ENCODE measurements around the gene TMPRSS2. TPM values are rescaled to one million over a fixed set of nuclear protein-coding genes. Genes with fewer than 3 reads are reported as not detected.

The TMPRSS2 gene
- total RNA-seq, 6 experiments from 2014 or later: not detected

DNA sequence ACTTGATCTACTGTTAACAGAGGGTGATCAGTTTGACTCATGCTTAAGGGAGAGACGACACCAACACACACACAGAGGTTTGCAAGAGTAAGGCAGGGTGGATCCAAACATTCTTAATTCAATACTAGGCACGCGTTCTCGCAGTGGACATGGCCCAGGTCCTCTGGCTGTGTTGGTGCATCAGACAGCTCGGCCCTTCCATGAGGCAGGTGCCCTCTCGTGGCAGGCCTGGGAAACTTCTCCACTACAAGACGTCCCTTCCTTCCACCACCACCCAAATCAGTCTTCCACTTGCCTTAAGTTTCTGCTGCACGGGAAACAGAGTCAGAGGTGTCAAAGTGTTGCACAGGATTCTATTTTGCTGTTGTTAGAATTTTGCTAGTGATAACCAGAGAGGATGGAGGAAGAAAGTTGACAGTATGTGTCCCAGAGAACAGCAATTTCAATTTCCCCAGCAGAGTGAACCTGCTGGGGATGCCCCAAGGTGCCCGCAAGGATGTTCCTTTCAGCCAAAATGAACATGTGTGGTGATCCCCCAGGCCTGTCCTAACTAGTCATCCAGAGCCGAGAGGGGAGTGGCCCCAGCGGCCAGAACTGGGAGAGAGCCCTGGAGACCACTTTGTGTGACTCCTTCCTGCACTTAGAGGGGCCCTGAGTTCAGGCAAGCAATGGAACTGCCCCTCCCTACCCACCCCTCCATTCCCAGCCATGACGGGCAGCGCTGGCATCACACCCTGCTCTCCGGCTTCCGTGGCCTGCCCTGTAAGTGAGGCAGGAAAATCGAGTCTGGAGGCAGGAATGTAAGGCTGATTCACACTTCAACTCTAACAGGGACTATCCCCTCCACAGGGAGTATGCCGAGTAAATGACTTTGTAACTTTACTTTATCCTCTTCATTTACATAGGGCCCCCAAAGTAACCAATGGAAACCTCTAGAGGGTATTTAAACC, 47.1 kb downstream of the TMPRSS2 start:
- DNase-seq: peak; percentile 46
- Mint-ChIP-seq H3K36me3 (ENCODE audit: low read depth) (peaks cover 5% of the 10 kb centered on the region; the same call in 1 of the 2 replicates), H3K27me3 (ENCODE audit: insufficient read depth) (peaks cover 3% of the 10 kb centered on the region; the same call in 1 of the 2 replicates), H3K4me3 (peak overlapping the region; percentile 49; the same call in 1 of the 2 replicates), H3K27ac (no peak overlapping the region), H3K4me1 (ENCODE audit: low read depth) (0 out of 2 replicates have a peak, but pooled peaks cover 5% of the 10 kb centered on the region), H3K9me3 (no peaks in the 10 kb centered on the region)
- TF ChIP-seq CTCF (IDR thresholded peaks at IDR 0.05): peak; percentile 82

DNA sequence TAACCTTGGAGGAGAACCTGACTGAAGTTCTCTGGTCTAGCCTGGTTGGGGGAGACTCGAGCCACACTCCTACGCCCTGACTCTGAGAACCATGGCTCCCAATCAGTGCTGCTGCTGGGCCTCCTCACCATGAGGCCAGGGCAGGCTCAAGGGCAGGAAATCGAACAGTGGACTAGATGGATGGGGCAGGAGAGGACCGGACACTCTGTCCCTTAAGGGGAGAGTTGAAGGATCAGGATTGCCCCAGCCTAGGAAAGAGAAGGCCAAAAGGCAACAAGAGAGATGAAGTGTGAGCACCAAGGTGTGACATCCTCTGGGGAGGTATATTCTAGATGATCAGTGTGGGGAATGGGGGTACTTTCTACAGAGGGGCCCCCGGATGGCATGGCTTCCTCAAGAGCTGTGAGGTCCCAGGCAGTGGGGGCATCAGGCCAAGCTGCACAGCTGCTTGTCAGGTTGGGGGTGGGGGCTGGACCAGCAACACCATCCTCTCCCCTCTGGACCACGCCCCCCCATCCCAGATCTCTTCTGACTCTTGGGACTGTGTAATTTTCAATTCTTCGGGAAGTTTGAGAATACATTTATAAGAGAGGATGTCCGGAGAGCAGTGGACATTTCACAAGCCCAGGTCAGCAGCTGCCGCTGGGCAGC, 47.9 kb downstream of the TMPRSS2 start:
- Mint-ChIP-seq H3K4me3 (no peak overlapping the region), H3K36me3 (ENCODE audit: low read depth) (peaks cover 5% of the 10 kb centered on the region; the same call in 1 of the 2 replicates), H3K9me3 (no peaks in the 10 kb centered on the region)

GRCh38 chr21:41458559-41458958, 49.4 kb downstream of the TMPRSS2 start:
- H3K4me3 Mint-ChIP-seq: no peak overlapping the region
- H3K27me3 Mint-ChIP-seq (ENCODE audit: insufficient read depth): peaks cover 3% of the 10 kb centered on the region; the same call in 1 of the 2 replicates
- no peak for TF ChIP-seq CTCF (IDR thresholded peaks at IDR 0.05)
- no peaks in the 10 kb centered on the region for H3K36me3 Mint-ChIP-seq (ENCODE audit: low read depth)
- H3K27ac Mint-ChIP-seq: no peak overlapping the region
- no peaks in the 10 kb centered on the region for H3K9me3 Mint-ChIP-seq
- 0 out of 2 replicates have a peak, but pooled peaks cover 5% of the 10 kb centered on the region for H3K4me1 Mint-ChIP-seq (ENCODE audit: low read depth)
- DNase-seq: no peak

More for the DNA sequence above, 47.9 kb downstream of the TMPRSS2 start:
- Mint-ChIP-seq H3K27me3 (ENCODE audit: insufficient read depth) (peaks cover 3% of the 10 kb centered on the region; the same call in 1 of the 2 replicates), H3K27ac (no peak overlapping the region), H3K4me1 (ENCODE audit: low read depth) (0 out of 2 replicates have a peak, but pooled peaks cover 5% of the 10 kb centered on the region)
- no peak for TF ChIP-seq CTCF (IDR thresholded peaks at IDR 0.05)
- DNase-seq: no peak

DNA sequence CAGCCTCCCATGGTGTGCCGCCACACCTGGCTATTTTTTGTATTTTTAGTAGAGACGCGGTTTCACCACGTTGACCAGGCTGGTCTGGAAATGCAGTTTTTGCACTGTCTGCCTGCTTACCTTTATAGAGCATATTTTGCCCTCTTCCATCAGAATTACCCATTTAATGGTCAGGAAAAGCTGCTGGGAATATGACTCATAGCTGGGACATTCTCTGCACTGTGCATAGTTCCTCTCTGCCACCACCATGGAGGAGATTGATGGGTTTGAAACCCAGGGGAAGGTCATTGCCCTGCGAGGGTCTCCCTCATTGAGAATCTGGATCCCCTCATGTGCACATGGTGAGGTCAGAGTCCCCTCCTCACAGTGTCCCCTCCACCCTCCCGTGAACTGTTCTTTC, 49.8 kb downstream of the TMPRSS2 start:
- no peak overlapping the region for H3K27ac Mint-ChIP-seq

More for the DNA sequence above, 49.8 kb downstream of the TMPRSS2 start:
- Mint-ChIP-seq H3K27me3 (ENCODE audit: insufficient read depth) (peaks cover 3% of the 10 kb centered on the region; the same call in 1 of the 2 replicates), H3K4me3 (no peak overlapping the region), H3K36me3 (ENCODE audit: low read depth) (no peaks in the 10 kb centered on the region), H3K9me3 (no peaks in the 10 kb centered on the region), H3K4me1 (ENCODE audit: low read depth) (0 out of 2 replicates have a peak, but pooled peaks cover 5% of the 10 kb centered on the region)
- no peak for DNase-seq
- no peak for TF ChIP-seq CTCF (IDR thresholded peaks at IDR 0.05)

All from HFFc6 (cell line).